ENCODE measurements around the gene GMEB2.
A peak's percentile ranks its signal among the peaks of the same experiment; 100 is the strongest.
"Not testable (repeated sequence)": the region's sequence is repeated elsewhere in the genome, so short reads cannot be mapped to it uniquely, and the experiment has no call there.

The GMEB2 gene

DNA sequence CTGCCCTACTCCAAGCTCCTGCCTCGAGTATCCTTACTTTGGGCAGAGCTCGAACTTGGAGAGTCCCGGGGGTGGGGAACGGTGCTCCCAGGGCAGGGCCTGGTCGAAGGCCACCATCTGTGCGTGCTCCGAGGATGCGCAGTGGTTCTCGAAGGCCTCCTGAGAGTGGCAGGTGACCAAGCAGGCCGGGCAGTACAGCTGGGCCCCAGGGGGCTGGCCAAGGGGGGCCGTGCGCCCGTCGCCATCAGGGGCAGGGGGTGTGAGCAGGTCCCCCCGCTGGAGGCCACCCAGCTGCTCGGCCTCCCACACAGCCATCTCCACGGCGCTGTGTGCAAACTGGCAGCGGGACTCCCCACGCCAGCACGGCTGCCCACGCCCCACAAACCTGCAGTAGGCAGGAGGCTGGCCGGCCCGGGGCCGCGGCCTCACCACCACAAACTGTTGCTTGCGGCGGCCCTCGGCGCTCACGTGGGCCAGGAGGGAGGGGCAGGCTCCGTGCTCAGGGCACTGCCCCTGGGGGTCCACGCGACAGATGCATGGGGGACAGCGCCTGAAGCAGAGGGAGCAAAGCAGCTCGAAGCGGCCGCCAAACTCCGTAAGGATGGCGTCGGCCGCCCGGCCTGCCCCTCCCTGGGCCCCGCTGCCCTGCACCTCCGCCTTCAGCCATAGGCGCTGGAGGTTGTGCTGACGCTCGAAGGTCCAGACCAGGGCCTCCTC lies 54.7 kb downstream of the GMEB2 start:
- DNase-seq (ENCODE audit: low read depth): no peak

DNA sequence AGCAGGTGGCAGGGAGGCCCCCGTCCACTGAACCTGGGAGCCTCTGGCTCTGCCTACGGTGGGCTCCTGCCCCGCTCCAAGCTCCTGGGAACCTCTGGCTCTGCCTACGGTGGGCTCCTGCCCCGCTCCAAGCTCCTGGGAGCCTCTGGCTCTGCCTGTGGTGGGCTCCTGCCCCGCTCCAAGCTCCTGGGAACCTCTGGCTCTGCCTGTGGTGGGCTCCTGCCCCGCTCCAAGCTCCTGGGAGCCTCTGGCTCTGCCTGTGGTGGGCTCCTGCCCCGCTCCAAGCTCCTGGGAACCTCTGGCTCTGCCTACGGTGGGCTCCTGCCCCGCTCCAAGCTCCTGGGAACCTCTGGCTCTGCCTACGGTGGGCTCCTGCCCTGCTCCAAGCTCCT lies 55.8 kb downstream of the GMEB2 start:
- not testable (repeated sequence) for DNase-seq (ENCODE audit: low read depth)

DNA sequence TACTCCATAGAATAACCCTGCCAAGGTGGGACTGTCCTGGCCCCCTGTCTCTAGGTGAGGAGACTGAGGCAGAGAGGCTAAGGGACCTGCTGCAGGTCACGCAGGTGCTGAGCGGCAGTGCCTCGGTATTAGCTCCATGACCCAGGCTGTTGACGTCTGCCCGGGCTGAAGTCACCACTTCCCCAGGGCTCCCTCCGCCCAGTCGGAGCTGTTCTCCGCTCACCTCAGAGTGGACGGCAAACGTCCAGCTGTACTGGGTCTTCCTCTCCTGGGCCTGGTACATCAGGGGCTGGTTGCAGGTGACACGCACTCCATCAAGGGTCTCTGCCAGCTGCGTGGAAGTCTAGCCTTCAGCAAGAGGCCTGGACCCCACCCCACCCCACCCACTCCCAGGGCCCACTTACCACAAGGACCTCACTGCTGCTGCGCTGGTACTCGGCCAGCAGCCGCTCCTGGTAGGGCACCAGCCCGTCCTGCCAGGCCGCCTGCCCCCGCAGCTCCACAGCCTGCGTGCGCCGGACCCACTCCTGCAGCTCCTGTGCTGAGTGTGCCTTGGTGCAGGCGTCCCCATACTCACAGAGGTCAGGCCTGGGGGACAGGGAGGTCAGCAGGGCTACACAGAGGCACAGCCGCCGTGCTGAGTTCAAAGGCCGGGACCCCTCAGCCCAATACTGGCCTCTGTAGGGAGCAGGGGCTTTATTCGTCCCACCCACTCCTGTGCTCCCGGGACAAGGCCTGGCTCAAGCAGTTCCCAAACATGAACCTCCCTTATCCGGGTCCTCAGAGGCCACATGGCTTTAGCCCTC lies 56.4 kb downstream of the GMEB2 start:
- no peak for DNase-seq (ENCODE audit: low read depth)

DNA sequence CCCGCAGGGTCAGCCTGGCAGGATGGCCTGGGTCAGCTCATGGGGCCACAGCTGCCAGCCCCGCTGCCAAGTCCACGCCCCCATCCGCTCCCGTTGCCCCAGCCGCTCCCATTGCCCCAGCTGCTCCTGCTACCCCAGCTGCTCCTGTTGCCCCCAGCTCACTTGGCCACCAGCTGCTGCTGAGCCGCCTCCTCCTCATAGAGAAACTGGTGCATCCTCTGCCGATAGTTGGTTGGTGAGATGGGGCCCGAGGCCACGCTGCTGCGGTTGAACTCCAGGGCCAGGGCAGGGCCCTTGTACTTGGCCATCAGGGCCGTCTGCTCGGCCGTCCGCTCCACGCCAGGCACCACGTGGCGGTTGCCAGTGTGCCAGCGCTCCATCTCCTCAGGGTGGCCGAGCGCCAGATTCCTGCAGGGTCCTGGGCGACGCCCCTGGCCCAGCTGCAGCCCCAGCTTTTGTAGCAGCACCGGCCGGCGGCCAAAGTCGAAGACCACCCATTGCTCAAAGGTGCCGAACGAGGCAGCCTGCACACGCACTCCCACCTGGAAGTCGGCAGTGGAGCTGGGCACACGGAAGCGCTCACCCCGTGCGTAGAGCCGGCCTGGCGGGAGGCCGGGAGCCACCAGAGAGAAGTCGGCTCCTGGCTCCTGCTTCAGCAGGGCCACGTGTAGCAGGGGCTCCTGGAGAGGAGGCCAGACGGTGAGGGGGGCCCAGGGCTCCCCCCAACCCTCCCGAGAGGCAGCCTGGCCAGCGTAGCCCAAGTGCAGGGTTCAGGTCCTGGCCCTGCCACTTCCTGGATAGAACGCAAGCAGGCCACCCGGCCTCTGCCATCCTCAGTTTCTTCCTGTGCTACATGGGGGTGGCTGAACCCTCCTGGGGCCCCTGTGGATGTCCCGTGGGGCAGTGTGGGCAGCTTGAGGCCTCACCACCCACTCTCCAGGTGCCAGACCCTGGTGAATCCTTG lies 57.6 kb downstream of the GMEB2 start:
- no peak for DNase-seq (ENCODE audit: low read depth)

DNA sequence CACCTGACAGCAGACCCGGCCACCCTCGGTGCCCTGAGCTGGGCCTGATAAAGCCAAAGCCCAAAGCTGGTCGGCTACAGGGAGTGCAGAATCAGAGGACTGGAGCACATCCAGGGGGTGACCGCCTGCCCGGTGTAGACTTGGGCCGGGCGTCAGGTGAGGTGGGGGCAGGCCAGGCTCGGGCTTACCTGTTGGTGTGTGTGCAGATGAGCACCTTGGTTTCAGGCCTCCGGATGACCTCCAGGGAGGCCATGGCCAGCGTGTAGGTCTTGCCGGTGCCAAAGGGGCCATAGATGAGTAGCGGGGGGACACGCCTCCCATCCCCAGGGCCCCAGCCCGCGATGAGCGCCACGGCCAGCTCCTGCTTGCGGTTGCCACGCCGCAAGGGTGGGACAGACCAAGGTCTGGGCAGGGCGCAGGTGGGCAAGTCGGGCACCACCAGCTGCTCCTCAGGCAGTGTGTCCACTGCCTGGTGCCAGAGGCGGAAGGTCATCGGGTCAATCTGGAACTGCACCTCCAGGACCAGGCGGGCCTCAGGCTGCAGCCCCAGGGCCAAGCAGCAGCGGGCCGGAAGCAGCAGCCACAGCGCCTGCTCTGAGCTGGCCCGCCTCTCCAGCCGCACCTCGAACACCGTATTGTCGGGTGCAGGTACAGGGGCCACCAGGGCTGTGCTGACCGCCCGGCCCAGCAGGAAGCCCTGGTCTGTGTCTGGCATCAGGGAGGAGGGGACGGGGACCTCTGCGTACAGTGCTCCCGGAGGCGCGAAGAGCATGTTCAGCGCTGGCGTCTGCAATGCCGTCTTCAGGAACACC lies 58.5 kb downstream of the GMEB2 start:
- DNase-seq (ENCODE audit: low read depth): peak; percentile 37

DNA sequence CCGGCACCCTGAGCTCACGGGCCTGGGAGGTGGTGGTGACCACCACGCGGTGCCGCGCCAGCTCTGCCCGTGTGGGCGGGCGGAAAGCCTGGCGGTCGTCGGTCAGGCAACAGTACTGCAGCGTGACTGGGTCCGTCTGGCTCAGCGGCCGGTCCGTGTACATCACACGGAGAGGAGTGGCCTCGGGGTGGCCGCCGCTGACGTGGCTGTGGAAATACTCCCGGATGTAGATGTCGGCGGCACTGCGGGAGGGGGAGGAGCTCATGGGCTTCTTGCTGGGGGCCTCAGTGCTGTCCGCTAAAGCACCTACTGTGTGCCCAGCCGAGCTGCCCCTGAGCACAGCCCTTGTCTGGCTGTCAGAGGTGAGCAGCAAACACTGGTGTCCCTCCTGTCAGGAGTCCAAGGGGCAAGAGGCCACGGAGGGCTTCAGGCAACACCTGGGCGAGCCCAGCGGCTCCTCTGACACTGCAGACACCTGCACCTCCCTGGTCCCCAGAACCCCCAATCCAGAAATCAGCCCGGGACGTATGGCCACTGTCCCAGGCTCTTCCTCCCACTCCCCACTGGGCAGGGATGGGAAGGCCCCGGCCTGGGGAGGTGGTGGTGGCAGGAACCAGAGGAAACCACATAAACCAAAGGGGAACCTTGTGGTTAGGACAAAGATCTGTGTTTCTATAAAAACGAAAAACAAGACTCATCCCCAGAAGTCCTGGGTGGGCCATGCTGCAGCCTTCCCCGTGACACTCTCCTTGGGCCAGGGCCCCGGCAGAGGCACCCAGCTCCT lies 59.3 kb downstream of the GMEB2 start:
- DNase-seq (ENCODE audit: low read depth): peak; percentile 82

DNA sequence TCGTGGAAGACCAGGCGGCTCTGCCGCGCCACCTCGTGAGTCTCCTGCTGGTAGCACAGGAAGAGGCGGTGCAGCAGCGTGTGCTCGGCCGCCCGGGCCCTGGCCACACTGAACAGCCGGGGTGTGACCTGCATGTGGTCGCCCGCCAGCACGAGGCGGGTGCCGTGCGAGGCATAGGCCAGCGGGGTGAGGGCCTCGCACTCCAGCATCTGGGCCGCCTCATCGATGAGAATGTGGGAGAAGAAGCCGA lies 59.8 kb downstream of the GMEB2 start:
- DNase-seq (ENCODE audit: low read depth): peak; percentile 71

DNA sequence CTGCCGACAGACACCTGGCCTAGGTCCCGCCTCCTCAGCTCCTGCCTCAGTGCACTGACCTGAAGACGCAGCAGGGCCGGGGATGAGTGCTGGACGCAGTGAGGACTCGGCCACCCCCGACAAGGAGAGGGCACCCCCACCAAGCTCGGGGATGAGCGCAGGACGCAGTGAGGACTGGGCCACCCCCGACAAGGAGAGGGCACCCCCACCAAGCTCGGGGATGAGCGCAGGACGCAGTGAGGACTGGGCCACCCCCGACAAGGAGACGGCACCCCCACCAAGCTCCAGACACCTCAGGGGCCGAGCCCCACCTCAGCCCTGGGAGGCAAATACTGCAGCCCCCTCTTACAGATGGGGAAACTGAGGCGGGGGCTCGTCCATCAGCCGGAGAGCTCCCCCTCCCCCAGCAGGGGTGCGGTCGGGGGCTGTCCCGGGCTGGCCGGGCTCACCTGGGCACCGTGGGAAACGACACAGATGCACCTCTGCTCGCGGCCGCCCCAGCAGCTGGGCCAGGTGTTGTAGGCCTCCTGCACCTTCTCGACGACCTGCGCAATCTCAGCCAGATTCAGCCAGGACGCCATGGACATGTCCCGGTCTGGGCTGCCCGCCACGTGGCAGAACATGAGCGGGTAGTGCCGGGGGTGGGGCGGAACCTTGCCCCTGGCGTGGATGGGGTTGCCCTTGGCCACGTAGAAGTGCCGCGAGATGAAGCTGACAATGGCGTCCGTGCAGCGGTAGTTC lies 60.3 kb downstream of the GMEB2 start:
- DNase-seq (ENCODE audit: low read depth): no peak

DNA sequence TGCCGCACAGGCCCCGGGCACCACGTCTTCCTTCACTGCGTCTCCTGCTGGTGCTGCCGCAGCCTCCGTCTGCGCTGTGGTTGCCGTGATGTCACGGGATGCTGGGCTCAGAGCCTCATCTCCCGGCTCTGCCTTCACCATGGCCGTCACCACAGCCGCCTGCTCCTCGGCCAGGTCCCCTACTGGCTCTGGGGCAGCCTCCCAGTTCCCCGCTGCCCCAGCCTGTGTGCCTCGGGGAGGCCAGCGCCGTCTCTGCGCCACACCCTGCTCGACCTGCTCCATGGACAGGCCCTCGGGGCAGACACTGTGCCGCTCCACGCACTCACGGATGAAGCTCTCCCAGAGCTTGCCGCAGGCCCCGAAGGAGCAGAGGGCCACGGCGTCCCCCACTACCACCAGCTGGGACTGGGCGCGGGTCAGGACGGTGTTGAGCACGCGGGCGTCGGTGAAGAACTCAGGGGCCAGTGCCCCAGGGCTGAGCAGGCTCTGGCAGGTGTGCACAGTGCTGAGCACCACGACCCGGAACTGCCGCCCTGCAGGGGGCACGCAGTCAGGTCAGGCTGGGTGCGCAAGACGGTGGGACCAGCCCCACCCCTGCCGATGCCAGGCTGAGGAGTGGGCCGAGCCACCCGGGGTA lies 61.1 kb downstream of the GMEB2 start:
- DNase-seq (ENCODE audit: low read depth): no peak

DNA sequence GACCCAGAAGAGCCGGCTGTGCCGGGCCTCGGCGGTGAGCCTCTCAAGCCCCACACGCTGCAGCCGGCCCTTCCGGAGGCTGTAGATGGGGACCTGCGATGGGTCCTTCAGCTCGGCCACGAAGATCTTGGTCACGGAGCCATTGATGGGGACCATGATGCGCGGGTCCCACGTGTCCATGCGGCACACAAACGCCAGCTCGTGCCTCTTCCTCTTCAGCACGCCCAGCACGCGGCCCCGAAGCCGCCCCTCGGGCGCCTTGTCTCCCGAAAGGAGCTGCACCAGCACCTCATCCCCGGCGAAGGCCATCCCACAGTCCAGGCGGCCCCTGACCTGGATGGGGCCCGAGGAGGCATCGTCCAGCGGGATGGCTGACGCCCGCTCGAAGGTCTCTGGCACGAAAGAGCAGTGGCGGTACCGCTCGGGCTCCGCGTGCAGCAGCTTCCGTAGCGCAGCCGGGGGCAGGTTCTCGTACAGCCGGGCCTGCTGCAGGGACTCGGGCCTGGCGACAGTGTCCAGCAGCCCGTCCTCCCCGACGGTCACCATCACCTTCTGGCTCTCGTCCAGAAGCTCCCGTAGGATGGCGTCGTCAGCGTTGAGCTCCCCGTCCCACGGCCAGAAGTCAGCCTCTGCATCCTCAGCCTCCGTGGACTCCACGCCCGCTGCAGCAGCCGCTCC lies 61.7 kb downstream of the GMEB2 start:
- DNase-seq (ENCODE audit: low read depth): no peak

DNA sequence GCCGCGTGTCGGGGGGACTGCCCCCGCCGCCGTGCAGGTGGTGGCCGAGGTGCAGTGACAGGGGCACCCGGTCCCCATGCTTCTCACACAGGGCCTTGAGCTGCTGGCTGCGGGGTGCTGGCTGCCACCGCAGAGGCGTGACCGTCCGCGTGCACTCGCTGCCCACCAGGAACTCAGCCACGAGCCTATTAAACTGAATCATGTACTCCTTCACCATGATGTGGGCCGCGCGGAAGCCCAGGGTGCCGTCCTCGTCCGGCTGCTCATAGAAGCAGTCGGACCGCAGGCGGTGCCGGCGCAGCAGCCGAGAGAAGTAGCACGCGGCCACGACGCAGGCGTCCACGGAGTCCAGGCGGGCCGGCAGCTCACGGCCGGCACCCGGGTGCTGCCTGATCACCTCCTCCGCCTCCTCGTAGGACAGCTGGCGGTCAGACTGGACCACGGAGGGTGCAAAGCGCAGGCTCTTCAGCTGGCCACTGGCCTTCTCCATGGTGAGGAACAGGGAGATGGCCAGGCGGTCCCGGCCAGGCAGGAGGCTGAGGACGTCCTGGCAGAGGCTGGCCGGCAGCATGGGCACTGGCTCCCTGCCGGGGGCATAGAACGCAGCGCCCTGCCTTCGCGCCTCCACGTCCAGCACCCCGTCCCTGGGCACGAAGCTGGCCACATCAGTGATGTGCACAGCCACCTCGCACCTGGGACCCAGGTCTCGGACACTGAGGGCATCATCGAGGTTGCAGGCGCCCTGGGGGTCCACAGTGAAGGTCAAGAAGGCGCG lies 62.7 kb downstream of the GMEB2 start:
- DNase-seq (ENCODE audit: low read depth): no peak

DNA sequence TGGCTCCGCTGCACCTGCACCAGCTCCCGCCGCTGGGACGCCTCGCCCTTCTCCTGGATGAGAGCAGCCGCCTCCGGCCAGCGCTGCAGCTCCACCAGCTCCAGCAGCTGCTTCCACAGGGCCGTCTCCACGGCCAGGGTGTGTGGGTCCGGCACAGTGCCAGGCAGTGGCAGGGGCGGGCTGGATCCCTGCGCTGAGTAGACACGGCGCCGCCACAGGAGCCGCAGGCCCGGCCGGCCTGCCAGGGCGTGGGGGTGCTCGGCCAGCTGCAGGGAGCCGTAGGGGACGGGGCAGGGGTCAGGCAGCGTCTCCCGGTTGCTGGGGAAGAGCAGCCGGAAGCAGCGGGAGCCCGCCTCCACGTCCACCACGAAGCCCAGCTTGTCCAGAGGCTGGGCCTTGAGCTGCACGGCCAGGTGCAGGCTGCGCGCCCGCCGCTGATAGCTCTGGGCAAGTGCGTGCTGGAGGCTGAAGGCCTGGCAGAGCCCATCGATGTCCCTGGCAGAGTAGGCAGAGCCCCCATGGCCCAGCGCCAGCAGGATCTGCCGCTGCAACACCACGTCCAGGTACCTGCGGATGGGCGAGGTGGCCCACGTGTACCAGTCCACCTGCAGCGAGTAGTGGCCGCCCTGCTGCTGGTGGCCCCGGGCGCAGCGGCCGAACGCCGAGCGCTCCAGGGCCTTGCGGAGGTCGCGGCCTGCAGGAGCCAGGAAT lies 63.5 kb downstream of the GMEB2 start:
- DNase-seq (ENCODE audit: low read depth): no peak

DNA sequence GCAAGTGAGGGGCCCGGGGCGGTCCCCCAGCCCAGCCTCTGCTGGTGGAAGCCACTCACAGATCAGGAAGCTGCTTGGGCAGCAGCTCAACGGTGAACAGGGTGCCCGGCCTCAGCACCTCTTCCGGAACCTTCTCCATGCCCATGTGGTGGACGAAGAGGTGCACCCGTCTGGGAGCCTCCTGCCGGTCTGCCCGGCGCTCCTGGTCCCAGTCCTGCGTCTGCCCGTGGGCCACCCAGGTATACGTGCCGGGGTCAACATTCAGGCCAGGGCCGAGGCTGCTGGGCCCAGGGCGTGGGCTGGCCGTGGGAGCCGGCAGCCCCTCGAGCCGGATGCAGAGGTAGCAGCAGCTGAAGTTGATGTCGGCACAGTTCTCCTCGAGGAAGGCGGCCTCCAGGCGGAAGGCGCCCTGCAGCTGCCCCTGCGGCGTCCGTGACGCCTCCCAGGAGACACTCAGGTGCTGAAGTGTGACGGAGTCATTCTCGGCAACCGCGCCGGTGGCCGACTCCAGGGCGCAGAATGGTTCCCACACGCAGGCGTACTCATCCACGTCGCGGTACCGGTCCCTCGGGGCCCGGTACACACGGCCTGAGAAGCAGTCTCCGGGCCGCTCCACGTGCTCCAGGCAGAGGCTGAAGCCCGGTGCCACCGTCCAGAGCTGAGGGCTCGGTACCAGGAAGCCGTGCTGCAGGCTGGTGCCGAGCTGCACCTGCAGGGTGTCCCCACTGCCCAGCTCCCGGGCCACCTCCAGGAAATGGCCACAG lies 64.3 kb downstream of the GMEB2 start:
- DNase-seq (ENCODE audit: low read depth): no peak

DNA sequence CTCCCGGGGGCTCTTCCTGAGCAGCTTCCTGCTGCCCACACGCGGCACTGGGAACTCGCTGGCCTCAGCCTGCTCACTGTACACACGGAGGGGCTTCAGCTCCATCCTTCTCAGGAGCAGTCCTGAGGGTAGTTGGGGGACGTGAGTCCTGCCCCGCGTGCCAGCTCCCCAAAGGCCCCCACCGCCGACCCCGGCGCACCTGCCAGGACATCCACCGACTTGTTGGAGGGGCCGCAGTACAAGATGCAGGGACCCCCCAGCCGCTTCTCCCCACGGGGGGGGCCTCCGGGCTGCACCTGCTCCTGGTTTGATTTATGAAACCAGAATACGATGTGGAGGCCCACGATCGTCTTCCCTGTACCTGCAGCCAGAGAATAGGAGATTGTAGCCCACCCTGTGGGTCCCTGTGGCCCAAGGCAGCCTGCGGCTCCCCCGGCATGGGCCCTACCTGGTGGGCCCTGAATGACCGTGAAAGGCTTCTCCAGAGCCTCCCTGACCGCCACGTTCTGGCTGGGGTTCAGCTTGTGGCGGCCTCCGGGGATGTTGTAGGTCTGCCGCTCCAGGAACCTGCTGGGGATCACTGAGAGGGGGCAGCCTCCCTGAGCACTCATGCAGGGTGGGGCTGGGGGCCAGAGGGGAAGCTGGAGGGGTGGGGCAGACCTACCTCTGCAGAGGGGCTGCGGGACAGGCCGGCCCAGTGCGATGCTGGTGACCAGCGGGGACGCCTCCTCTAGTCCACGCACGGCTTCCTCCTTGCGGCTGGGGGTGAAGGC lies 65.1 kb downstream of the GMEB2 start:
- DNase-seq (ENCODE audit: low read depth): no peak

DNA sequence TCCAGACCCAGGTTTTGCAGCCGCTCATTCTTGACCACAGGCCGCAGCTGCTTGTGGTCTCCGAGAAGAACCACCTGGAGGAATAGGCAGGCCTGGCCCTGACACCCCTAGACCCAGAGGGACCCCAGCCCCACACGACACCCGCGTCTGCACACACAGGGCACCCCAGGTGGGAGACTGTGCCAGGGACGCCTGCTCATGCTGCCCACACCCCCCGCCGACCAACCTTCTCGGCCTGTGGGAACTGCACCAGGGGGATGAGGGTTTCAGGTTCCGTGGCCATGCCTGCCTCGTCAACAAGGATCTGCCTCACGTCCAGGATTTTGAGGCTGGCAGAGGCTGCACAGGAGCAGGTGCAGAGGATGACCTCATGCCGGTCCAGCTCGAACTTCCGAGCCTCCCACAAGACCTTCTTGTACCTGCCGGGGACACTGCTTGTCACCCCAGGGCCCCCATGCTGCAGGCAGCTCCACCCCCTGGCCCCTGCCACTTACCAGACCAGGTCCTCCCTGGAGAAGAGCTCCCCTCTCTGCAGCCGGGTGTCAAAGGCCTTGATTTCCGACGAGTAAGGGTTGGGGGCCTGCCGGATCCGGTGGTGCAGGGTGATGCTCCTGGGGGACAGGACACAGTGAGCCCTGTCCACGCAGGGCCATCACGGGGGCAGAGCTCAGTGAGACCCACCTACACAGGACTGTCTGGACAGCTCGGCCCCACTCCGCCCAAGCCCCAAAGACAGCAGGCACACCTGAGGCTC lies 65.9 kb downstream of the GMEB2 start:
- DNase-seq (ENCODE audit: low read depth): no peak
